ENCODE results near the gene TBC1D1. TPM values are rescaled to one million over a fixed set of nuclear protein-coding genes. Genes with fewer than 3 reads are reported as not detected.

TBC1D1 gene
- polyA plus RNA-seq, 3 donors: 23.3 to 70.0 (median 31.5) TPM

- Histone ChIP-seq H3K4me3 (replicated peaks in 1 of 3; ENCODE audit: low read depth in 2 of 3, low read length in 3 of 3) (no peak overlapping the region), H3K27ac (ENCODE audit: low read depth in 1 of 2, low read length in 2 of 2) (peak overlapping the region in 1 of 2 donors; percentile 33), H3K4me2 (replicated peaks; ENCODE audit: extremely low read depth, low read length, poor library complexity, severe bottlenecking) (no peak overlapping the region), H3K9ac (ENCODE audit: insufficient read depth, low read length, poor library complexity, severe bottlenecking) (no peak overlapping the region), H3K79me2 (ENCODE audit: insufficient read depth, low read length) (peaks cover 8% of the 10 kb centered on the region), H2AFZ (ENCODE audit: insufficient read depth, low read depth, low read length, poor library complexity, severe bottlenecking) (no peak overlapping the region), H4K20me1 (ENCODE audit: insufficient read depth, low read length) (no peaks in the 10 kb centered on the region), H3K9me3 (replicated peaks in 1 of 2; ENCODE audit: control insufficient read depth in 1 of 2, insufficient read depth in 1 of 2, low read length in 2 of 2) (no peaks in the 10 kb centered on the region), H3K4me1 (ENCODE audit: control insufficient read depth in 1 of 2, insufficient read depth in 2 of 2, low read length in 2 of 2) (peaks cover 4% of the 10 kb centered on the region in 2 donors), H3K36me3 (replicated peaks in 1 of 2; ENCODE audit: control insufficient read depth in 1 of 2, insufficient read depth in 2 of 2, low read length in 2 of 2) (peaks cover 36 to 88% of the 10 kb centered on the region in 2 donors), H3K27me3 (ENCODE audit: control insufficient read depth in 2 of 2, insufficient read depth in 2 of 2, low read length in 2 of 2) (no peaks in the 10 kb centered on the region)
- Mint-ChIP-seq H3K27ac (peak overlapping the region in 3 of 7 donors; percentile 26 to 43 (median 33)), H3K27me3 (ENCODE audit: low read depth in 3 of 3) (no peaks in the 10 kb centered on the region), H3K4me3 (no peak overlapping the region), H3K9me3 (no peaks in the 10 kb centered on the region), H3K4me1 (peaks cover 2% of the 10 kb centered on the region), H3K36me3 (peaks cover 66 to 75% of the 10 kb centered on the region in 2 donors)
- no peak for TF ChIP-seq CTCF (IDR thresholded peaks at IDR 0.05)
- no peak for DNase-seq
- intact Hi-C loops (cut with micrococcal nuclease): no loop called here
Measured at GRCh38 chr4:38088321-38088720, 197.4 kb downstream of the TBC1D1 start.

GRCh38 chr4:38089961-38090360, 199.1 kb downstream of the TBC1D1 start:
- H3K36me3 Mint-ChIP-seq: peaks cover 62 to 78% of the 10 kb centered on the region in 2 donors

More at GRCh38 chr4:38089961-38090360, 199.1 kb downstream of the TBC1D1 start:
- H3K27ac Mint-ChIP-seq: peak overlapping the region in 1 of 7 donors; percentile 69
- Histone ChIP-seq H3K4me2 (replicated peaks; ENCODE audit: extremely low read depth, low read length, poor library complexity, severe bottlenecking) (no peak overlapping the region), H3K27ac (ENCODE audit: low read depth in 1 of 2, low read length in 2 of 2) (peak overlapping the region in 1 of 2 donors; percentile 15), H2AFZ (ENCODE audit: insufficient read depth, low read depth, low read length, poor library complexity, severe bottlenecking) (no peak overlapping the region), H3K27me3 (ENCODE audit: control insufficient read depth in 2 of 2, insufficient read depth in 2 of 2, low read length in 2 of 2) (no peaks in the 10 kb centered on the region), H3K36me3 (replicated peaks in 1 of 2; ENCODE audit: control insufficient read depth in 1 of 2, insufficient read depth in 2 of 2, low read length in 2 of 2) (peaks cover 41 to 94% of the 10 kb centered on the region in 2 donors), H3K9me3 (replicated peaks in 1 of 2; ENCODE audit: control insufficient read depth in 1 of 2, insufficient read depth in 1 of 2, low read length in 2 of 2) (no peaks in the 10 kb centered on the region), H3K4me1 (ENCODE audit: control insufficient read depth in 1 of 2, insufficient read depth in 2 of 2, low read length in 2 of 2) (no peaks in the 10 kb centered on the region), H4K20me1 (ENCODE audit: insufficient read depth, low read length) (no peaks in the 10 kb centered on the region), H3K9ac (ENCODE audit: insufficient read depth, low read length, poor library complexity, severe bottlenecking) (no peak overlapping the region), H3K4me3 (replicated peaks in 1 of 3; ENCODE audit: low read depth in 2 of 3, low read length in 3 of 3) (no peak overlapping the region), H3K79me2 (ENCODE audit: insufficient read depth, low read length) (no peaks in the 10 kb centered on the region)
- H3K4me3 Mint-ChIP-seq: no peak overlapping the region
- H3K9me3 Mint-ChIP-seq: no peaks in the 10 kb centered on the region
- no peak for TF ChIP-seq CTCF (IDR thresholded peaks at IDR 0.05)
- DNase-seq: no peak
- H3K27me3 Mint-ChIP-seq (ENCODE audit: low read depth in 3 of 3): no peaks in the 10 kb centered on the region
- 93% methylated on average over 3 of the region's 4 CpGs for WGBS (ENCODE audit: insufficient coverage)
- intact Hi-C loops (cut with micrococcal nuclease): no loop called here
- peaks cover 2% of the 10 kb centered on the region for H3K4me1 Mint-ChIP-seq

All from CD14-positive monocyte (primary cell).